Stimulated activated CD4-positive, alpha-beta T cell treated with anti-CD3 and anti-CD28 coated beads, TNF-alpha, amount 100 ng/mL, for 4 hours (primary cell): ENCODE results near the gene PTPRA.
"Not testable (repeated sequence)": the region's sequence is repeated elsewhere in the genome, so short reads cannot be mapped to it uniquely, and the experiment has no call there.

Experiments used
- DNase-seq, 3 experiments: peaks; one replicate each; pipeline ENCODE4 v3.0.0-alpha.2; 2020; ENCODE audit warnings: low read depth in 3 of 3

Gene PTPRA

GRCh38 chr20:2888224-2888955 is 15.1 kb downstream of the PTPRA start:
- DNase-seq = no peak

- no peak for DNase-seq
Measured at GRCh38 chr20:2889209-2889608, 15.9 kb downstream of the PTPRA start.

- DNase-seq = no peak
Measured at GRCh38 chr20:2889797-2890196, 16.5 kb downstream of the PTPRA start.

GRCh38 chr20:2890742-2891141 is 17.5 kb downstream of the PTPRA start:
- no peak for DNase-seq

GRCh38 chr20:2891343-2891742 is 18.1 kb downstream of the PTPRA start:
- DNase-seq = no peak

GRCh38 chr20:2892376-2892775 is 19.1 kb downstream of the PTPRA start:
- DNase-seq = no peak

- no peak for DNase-seq
Measured at GRCh38 chr20:2894221-2894620, 20.9 kb downstream of the PTPRA start.

- not testable (repeated sequence) for DNase-seq
Measured at GRCh38 chr20:2895154-2895553, 21.9 kb downstream of the PTPRA start.

- DNase-seq = no peak
Measured at GRCh38 chr20:2899243-2899642, 26.0 kb downstream of the PTPRA start.

GRCh38 chr20:2900845-2901592 is 27.7 kb downstream of the PTPRA start:
- no peak for DNase-seq

- no peak for DNase-seq
Measured at GRCh38 chr20:2902291-2902690, 29.0 kb downstream of the PTPRA start.

- no peak for DNase-seq
Measured at GRCh38 chr20:2902818-2903217, 29.5 kb downstream of the PTPRA start.

- DNase-seq = no peak
Measured at GRCh38 chr20:2903686-2904085, 30.4 kb downstream of the PTPRA start.

- no peak for DNase-seq
Measured at GRCh38 chr20:2907519-2907918, 34.2 kb downstream of the PTPRA start.

- no peak for DNase-seq
Measured at GRCh38 chr20:2909953-2910352, 36.7 kb downstream of the PTPRA start.

- no peak for DNase-seq
Measured at GRCh38 chr20:2911200-2911599, 37.9 kb downstream of the PTPRA start.

GRCh38 chr20:2914160-2914559 is 40.9 kb downstream of the PTPRA start:
- DNase-seq = no peak

GRCh38 chr20:2917266-2917665 is 44.0 kb downstream of the PTPRA start:
- DNase-seq = no peak

- no peak for DNase-seq
Measured at GRCh38 chr20:2918096-2919049, 45.1 kb downstream of the PTPRA start.

- DNase-seq = no peak
Measured at GRCh38 chr20:2919518-2920245, 46.4 kb downstream of the PTPRA start.

- DNase-seq = no peak
Measured at GRCh38 chr20:2920473-2920872, 47.2 kb downstream of the PTPRA start.

- DNase-seq = no peak
Measured at GRCh38 chr20:2921506-2921905, 48.2 kb downstream of the PTPRA start.
